ENCODE results near the gene DCHS1. TPM values are rescaled to one million over a fixed set of nuclear protein-coding genes. Genes with fewer than 3 reads are reported as not detected.

The DCHS1 gene
- total and polyA plus RNA-seq, 9 of the 15 experiments (the other 6 are each of a cell fraction or from before 2014, with no cell fraction given) = 0.04 to 0.49 (median 0.14) TPM; not detected in 2

DNA sequence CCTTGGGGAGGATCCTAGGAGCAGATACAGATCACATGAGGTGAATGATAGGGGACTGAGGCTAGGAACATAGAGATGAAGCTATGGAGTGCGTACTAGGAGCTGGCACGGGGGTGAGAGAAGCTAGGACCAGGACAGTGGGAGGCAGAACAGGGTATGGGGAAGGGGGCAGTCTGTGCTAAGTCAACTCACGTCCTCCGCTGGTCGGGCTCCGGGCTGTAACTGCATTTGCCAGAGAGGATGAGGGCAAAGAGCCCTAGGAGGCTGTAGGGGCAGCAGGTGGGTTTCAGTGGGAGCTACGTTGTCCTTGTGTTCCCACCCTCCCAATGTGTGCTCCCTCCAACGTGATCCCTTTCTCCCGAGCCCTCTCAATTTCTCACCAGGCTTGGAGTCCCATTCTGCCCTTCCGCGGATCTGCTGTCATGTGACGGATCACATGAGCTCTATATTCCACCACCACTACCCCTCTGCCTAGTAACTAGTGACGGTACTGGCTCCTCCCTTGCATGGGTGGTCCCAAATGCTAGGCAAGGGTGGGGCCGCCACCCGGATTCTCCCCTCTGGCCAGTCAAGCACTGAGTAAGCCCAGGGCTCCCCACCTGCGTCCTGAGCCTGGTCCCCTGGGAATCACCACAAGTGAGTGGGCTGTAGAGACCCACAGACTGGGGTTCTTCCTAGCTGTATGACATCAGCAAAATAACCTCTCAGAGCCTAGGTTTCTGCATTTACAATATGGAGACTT is 36.4 kb downstream of the DCHS1 start, which contains the start of gene TPP1 (continued):
- TF ChIP-seq, protein P1, sequence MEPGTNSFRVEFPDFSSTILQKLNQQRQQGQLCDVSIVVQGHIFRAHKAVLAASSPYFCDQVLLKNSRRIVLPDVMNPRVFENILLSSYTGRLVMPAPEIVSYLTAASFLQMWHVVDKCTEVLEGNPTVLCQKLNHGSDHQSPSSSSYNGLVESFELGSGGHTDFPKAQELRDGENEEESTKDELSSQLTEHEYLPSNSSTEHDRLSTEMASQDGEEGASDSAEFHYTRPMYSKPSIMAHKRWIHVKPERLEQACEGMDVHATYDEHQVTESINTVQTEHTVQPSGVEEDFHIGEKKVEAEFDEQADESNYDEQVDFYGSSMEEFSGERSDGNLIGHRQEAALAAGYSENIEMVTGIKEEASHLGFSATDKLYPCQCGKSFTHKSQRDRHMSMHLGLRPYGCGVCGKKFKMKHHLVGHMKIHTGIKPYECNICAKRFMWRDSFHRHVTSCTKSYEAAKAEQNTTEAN (CRISPR knock-in tag; IDR thresholded peaks at IDR 0.05) = no peak
- TF ChIP-seq IFI16 (CRISPR knock-in tag; IDR thresholded peaks at IDR 0.05) = no peak
- TF ChIP-seq, protein P2, sequence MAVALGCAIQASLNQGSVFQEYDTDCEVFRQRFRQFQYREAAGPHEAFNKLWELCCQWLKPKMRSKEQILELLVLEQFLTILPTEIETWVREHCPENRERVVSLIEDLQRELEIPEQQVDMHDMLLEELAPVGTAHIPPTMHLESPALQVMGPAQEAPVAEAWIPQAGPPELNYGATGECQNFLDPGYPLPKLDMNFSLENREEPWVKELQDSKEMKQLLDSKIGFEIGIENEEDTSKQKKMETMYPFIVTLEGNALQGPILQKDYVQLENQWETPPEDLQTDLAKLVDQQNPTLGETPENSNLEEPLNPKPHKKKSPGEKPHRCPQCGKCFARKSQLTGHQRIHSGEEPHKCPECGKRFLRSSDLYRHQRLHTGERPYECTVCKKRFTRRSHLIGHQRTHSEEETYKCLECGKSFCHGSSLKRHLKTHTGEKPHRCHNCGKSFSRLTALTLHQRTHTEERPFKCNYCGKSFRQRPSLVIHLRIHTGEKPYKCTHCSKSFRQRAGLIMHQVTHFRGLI (CRISPR knock-in tag; IDR thresholded peaks at IDR 0.05) = no peak
- TF ChIP-seq FOXK1 (CRISPR knock-in tag; IDR thresholded peaks at IDR 0.05; ENCODE audit: borderline replicate concordance) = no peak
- TF ChIP-seq ZNF224 (CRISPR knock-in tag; IDR thresholded peaks at IDR 0.05) = no peak
- TF ChIP-seq, protein P3, sequence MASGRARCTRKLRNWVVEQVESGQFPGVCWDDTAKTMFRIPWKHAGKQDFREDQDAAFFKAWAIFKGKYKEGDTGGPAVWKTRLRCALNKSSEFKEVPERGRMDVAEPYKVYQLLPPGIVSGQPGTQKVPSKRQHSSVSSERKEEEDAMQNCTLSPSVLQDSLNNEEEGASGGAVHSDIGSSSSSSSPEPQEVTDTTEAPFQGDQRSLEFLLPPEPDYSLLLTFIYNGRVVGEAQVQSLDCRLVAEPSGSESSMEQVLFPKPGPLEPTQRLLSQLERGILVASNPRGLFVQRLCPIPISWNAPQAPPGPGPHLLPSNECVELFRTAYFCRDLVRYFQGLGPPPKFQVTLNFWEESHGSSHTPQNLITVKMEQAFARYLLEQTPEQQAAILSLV (tag; IDR thresholded peaks at IDR 0.05) = no peak
- TF ChIP-seq, protein P4, sequence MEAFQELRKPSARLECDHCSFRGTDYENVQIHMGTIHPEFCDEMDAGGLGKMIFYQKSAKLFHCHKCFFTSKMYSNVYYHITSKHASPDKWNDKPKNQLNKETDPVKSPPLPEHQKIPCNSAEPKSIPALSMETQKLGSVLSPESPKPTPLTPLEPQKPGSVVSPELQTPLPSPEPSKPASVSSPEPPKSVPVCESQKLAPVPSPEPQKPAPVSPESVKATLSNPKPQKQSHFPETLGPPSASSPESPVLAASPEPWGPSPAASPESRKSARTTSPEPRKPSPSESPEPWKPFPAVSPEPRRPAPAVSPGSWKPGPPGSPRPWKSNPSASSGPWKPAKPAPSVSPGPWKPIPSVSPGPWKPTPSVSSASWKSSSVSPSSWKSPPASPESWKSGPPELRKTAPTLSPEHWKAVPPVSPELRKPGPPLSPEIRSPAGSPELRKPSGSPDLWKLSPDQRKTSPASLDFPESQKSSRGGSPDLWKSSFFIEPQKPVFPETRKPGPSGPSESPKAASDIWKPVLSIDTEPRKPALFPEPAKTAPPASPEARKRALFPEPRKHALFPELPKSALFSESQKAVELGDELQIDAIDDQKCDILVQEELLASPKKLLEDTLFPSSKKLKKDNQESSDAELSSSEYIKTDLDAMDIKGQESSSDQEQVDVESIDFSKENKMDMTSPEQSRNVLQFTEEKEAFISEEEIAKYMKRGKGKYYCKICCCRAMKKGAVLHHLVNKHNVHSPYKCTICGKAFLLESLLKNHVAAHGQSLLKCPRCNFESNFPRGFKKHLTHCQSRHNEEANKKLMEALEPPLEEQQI (IDR thresholded peaks at IDR 0.05) = no peak
- no peak for TF ChIP-seq ZNF124 (CRISPR knock-in tag; IDR thresholded peaks at IDR 0.05)
- TF ChIP-seq CHD4 (IDR thresholded peaks at IDR 0.05; ENCODE audit: insufficient read depth, insufficient replicate concordance, low read depth, low read length, poor library complexity, severe bottlenecking) = no peak
- TF ChIP-seq KDM5B (IDR thresholded peaks at IDR 0.05; ENCODE audit: insufficient replicate concordance, low read depth, low read length) = peak; percentile 53
- TF ChIP-seq RBM25 (IDR thresholded peaks at IDR 0.05; ENCODE audit: low read depth, low read length, severe bottlenecking) = no peak
- no peak for TF ChIP-seq HNRNPL (IDR thresholded peaks at IDR 0.05; ENCODE audit: low read depth, low read length)
- TF ChIP-seq ZBTB1 (CRISPR knock-in tag; IDR thresholded peaks at IDR 0.05; ENCODE audit: borderline replicate concordance, low read depth) = no peak
- no peak for TF ChIP-seq KDM1A (IDR thresholded peaks at IDR 0.05)
- no peak for TF ChIP-seq FUS (optimal IDR thresholded peaks at IDR 0.05; ENCODE audit: low read depth, low read length)
- TF ChIP-seq MBD2 (IDR thresholded peaks at IDR 0.05; ENCODE audit: borderline replicate concordance, low read depth) = no peak
- TF ChIP-seq GABPB2 (CRISPR knock-in tag; conservative IDR thresholded peaks at IDR 0.05) = no peak
- no peak for TF ChIP-seq FOXJ2 (tag; IDR thresholded peaks at IDR 0.05)
- no peak for TF ChIP-seq HDAC8 (tag; IDR thresholded peaks at IDR 0.05)
- TF ChIP-seq TCF3 (CRISPR knock-in tag; IDR thresholded peaks at IDR 0.05) = no peak
- TF ChIP-seq, protein P5, sequence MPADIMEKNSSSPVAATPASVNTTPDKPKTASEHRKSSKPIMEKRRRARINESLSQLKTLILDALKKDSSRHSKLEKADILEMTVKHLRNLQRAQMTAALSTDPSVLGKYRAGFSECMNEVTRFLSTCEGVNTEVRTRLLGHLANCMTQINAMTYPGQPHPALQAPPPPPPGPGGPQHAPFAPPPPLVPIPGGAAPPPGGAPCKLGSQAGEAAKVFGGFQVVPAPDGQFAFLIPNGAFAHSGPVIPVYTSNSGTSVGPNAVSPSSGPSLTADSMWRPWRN (IDR thresholded peaks at IDR 0.05; ENCODE audit: low read depth) = peak; percentile 58; the same call in 1 of the 2 replicates
- TF ChIP-seq ZNF444 (CRISPR knock-in tag; IDR thresholded peaks at IDR 0.05) = no peak

Measured in K562 (cell line).